Ishikawa (cell line): ENCODE data around the gene GSS.

Experiments
- CEBPB ChIP-seq: IDR thresholded peaks from 2 replicates; pipeline ENCODE4 v1.6.1; 2012
- EGR1 ChIP-seq: IDR thresholded peaks from 2 replicates; pipeline ENCODE4 v1.6.1; 2012
- RAD21 ChIP-seq: IDR thresholded peaks from 2 replicates; pipeline ENCODE4 v1.6.1; 2012; ENCODE audit warnings: low read depth
- REST ChIP-seq: IDR thresholded peaks from 2 replicates; pipeline ENCODE4 v1.6.1; 2012; ENCODE audit warnings: low read depth, mild to moderate bottlenecking

- TF ChIP-seq REST (no peak), EGR1 (no peak), CEBPB (no peak), RAD21 (no peak)
Measured at GRCh38 chr20:34965051-34965450, 9.4 kb upstream of the GSS start.
